Neural progenitor cell (in vitro differentiated cells): ENCODE data around the gene FAF1. TPM values are rescaled to one million over a fixed set of nuclear protein-coding genes. Genes with fewer than 3 reads are reported as not detected.

ENCODE experiments used
- DNase-seq: peaks from one replicate; pipeline ENCODE4 v3.0.0-alpha.2; 2016; ENCODE audit warnings: low spot score
- H2AFZ ChIP-seq: fragments of 200-600 bp; sonication (generic); replicated peaks from 2 replicates; pipeline ENCODE4 v1.6.1; 2016; ENCODE audit warnings: antibody characterized with exemption
- H3F3A ChIP-seq: fragments of 200-600 bp; sonication (generic); 2 replicates; pipeline ENCODE4 v1.6.1; 2016; ENCODE audit warnings: antibody characterized with exemption, low read depth
- H3K27ac ChIP-seq: fragments of 200-600 bp; sonication (generic); 2 replicates; pipeline ENCODE4 v1.5.1; 2016; ENCODE audit warnings: mild to moderate bottlenecking
- H3K27me3 ChIP-seq: fragments of 200-600 bp; sonication (generic); 2 replicates; pipeline ENCODE4 v1.6.1; 2016; ENCODE audit warnings: mild to moderate bottlenecking, moderate library complexity
- H3K36me3 ChIP-seq: fragments of 200-600 bp; sonication (generic); 2 replicates; pipeline ENCODE4 v1.5.1; 2016
- H3K4me1 ChIP-seq: fragments of 200-600 bp; sonication (generic); 2 replicates; pipeline ENCODE4 v1.6.1; 2016; ENCODE audit warnings: mixed run types
- H3K4me2 ChIP-seq: fragments of 200-600 bp; sonication (generic); 2 replicates; pipeline ENCODE4 v1.6.1; 2016
- H3K4me3 ChIP-seq: fragments of 200-600 bp; sonication (generic); 2 replicates; pipeline ENCODE4 v1.5.1; 2016
- H3K79me2 ChIP-seq: fragments of 200-600 bp; sonication (generic); 2 replicates; pipeline ENCODE4 v1.6.1; 2016; ENCODE audit warnings: low read depth
- H3K9ac ChIP-seq: fragments of 200-600 bp; sonication (generic); 2 replicates; pipeline ENCODE4 v1.6.1; 2016
- H3K9me3 ChIP-seq: fragments of 200-600 bp; sonication (generic); 2 replicates; pipeline ENCODE4 v1.5.1; 2016; ENCODE audit warnings: low read depth
- H4K20me1 ChIP-seq: fragments of 200-600 bp; sonication (generic); 2 replicates; pipeline ENCODE4 v1.6.1; 2016; ENCODE audit warnings: low read depth
- H3K27ac Mint-ChIP-seq: 3 replicates; pipeline ENCODE4 v1.8.0; 2021; ENCODE audit warnings: mixed read lengths
- H3K27me3 Mint-ChIP-seq: 2 replicates; pipeline ENCODE4 v1.8.0; 2022; ENCODE audit warnings: low read depth, mild to moderate bottlenecking, inconsistent platforms, moderate library complexity, mixed read lengths; ENCODE audit not compliant: insufficient read depth
- H3K36me3 Mint-ChIP-seq: 3 replicates; pipeline ENCODE4 v1.8.0; 2021; ENCODE audit warnings: mixed read lengths
- H3K4me1 Mint-ChIP-seq: 3 replicates; pipeline ENCODE4 v1.8.0; 2021; ENCODE audit warnings: mixed read lengths
- H3K4me3 Mint-ChIP-seq: 3 replicates; pipeline ENCODE4 v1.8.0; 2021; ENCODE audit warnings: mild to moderate bottlenecking, moderate library complexity, mixed read lengths
- H3K9me3 Mint-ChIP-seq: 3 replicates; pipeline ENCODE4 v1.8.0; 2020; ENCODE audit warnings: mixed read lengths
- EZH2 ChIP-seq: fragments of 200-600 bp; sonication (generic); IDR thresholded peaks from 2 replicates; pipeline ENCODE4 v1.6.1; 2017; ENCODE audit warnings: antibody characterized with exemption, mild to moderate bottlenecking, moderate library complexity
- EZH2phosphoT487 ChIP-seq: fragments of 200-600 bp; sonication (generic); IDR thresholded peaks from 2 replicates; pipeline ENCODE4 v1.6.1; 2017; ENCODE audit warnings: antibody characterized with exemption
- total RNA-seq: library from RNA; depleted of rRNA; stranded (reverse); fragments of >200 nt; gene quantifications from 2 replicates; pipeline ENCODE4 v1.2.3, GENCODE V29; 2015; ENCODE audit warnings: low replicate concordance
- TF ChIP-seq, protein P1 (sequence below): fragments of 200-600 bp; sonication (generic); IDR thresholded peaks from 2 replicates; pipeline ENCODE4 v1.5.1; 2017; ENCODE audit warnings: antibody characterized with exemption, mild to moderate bottlenecking

FAF1 gene
- total RNA-seq, 1 donor from 2014 or later, result 103 TPM

DNA sequence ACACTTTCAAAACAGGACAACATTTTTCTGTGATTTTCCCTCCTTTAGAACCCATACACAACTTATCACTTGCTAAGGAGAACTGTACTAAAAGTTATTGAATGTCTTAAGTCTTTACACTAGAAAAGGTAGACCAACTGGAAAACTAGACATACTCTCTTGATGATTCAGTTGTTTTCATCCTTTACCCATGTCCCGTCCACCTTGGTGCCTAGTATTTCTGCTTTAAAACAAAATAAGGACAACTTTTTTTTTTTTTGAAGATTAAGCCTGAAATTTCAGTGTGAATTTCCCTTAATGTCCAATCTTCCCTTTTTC, 14.5 kb upstream of the FAF1 start:
- peaks cover 78% of the 10 kb centered on the region for H3K27me3 Mint-ChIP-seq
- H3K79me2 ChIP-seq, result no peaks in the 10 kb centered on the region
- H3K4me3 ChIP-seq, result no peak overlapping the region
- H3K9ac ChIP-seq, result no peak overlapping the region
- H3F3A ChIP-seq, result peaks cover 70% of the 10 kb centered on the region
- no peak for TF ChIP-seq EZH2
- peaks cover 100% of the 10 kb centered on the region for H3K27me3 ChIP-seq
- no peak overlapping the region for H2AFZ ChIP-seq
- no peaks in the 10 kb centered on the region for H3K36me3 Mint-ChIP-seq
- no peak for DNase-seq
- H4K20me1 ChIP-seq, result peaks cover 93% of the 10 kb centered on the region
- no peak overlapping the region for H3K4me3 Mint-ChIP-seq
- peaks cover 16% of the 10 kb centered on the region for H3K4me1 ChIP-seq
- H3K36me3 ChIP-seq, result no peaks in the 10 kb centered on the region
- H3K27ac Mint-ChIP-seq, result no peak overlapping the region
- H3K9me3 ChIP-seq, result no peaks in the 10 kb centered on the region
- peaks cover 23% of the 10 kb centered on the region for H3K4me1 Mint-ChIP-seq
- H3K9me3 Mint-ChIP-seq, result peaks cover 2% of the 10 kb centered on the region
- H3K4me2 ChIP-seq, result no peak overlapping the region
- no peak overlapping the region for H3K27ac ChIP-seq

DNA sequence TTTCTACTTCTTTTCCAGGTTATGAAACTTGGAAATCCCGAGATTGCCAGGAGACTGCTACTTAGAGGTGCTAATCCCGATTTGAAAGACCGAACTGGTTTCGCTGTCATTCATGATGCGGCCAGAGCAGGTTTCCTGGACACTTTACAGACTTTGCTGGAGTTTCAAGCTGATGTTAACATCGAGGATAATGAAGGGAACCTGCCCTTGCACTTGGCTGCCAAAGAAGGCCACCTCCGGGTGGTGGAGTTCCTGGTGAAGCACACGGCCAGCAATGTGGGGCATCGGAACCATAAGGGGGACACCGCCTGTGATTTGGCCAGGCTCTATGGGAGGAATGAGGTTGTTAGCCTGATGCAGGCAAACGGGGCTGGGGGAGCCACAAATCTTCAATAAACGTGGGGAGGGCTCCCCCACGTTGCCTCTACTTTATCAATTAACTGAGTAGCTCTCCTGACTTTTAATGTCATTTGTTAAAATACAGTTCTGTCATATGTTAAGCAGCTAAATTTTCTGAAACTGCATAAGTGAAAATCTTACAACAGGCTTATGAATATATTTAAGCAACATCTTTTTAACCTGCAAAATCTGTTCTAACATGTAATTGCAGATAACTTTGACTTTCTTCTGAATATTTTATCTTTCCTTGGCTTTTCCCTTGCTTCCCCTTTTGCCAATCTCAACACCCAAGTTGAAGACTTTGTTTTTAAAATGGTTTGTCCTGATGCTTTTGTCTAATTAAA, 14.0 kb upstream of the FAF1 start:
- Histone ChIP-seq H3K4me1 (peaks cover 16% of the 10 kb centered on the region), H3K27me3 (peaks cover 100% of the 10 kb centered on the region), H4K20me1 (peaks cover 88% of the 10 kb centered on the region), H3K4me3 (no peak overlapping the region), H3K9ac (no peak overlapping the region), H3F3A (peaks cover 71% of the 10 kb centered on the region), H3K79me2 (no peaks in the 10 kb centered on the region), H3K27ac (no peak overlapping the region), H3K36me3 (no peaks in the 10 kb centered on the region), H3K9me3 (no peaks in the 10 kb centered on the region), H2AFZ (no peak overlapping the region), H3K4me2 (no peak overlapping the region)
- Mint-ChIP-seq H3K27me3 (peaks cover 77% of the 10 kb centered on the region), H3K9me3 (peaks cover 2% of the 10 kb centered on the region), H3K27ac (no peak overlapping the region), H3K4me3 (no peak overlapping the region), H3K36me3 (no peaks in the 10 kb centered on the region), H3K4me1 (peaks cover 23% of the 10 kb centered on the region)
- TF ChIP-seq EZH2, result no peak
- DNase-seq, result peak; percentile 60

DNA sequence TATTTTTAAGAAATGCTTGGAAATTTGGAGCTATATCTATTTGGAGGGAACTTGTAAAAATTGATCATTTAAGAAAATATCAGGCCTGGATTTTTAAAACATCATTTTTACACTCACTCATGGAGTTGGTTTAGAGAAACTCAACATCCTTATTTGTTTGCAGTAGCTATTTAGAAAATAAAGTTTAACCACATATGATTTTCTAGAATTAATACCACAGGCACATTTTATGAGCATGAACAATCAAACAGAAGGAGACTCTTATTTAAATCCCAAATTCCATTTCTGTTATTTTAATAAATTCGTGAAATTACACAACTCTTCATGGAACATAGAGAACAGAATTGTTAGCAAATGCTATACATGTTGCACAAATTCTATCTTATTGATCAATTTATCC, 13.2 kb upstream of the FAF1 start:
- Mint-ChIP-seq H3K27me3 (peaks cover 70% of the 10 kb centered on the region), H3K27ac (no peak overlapping the region), H3K4me1 (peaks cover 15% of the 10 kb centered on the region), H3K4me3 (no peak overlapping the region), H3K36me3 (no peaks in the 10 kb centered on the region), H3K9me3 (peaks cover 2% of the 10 kb centered on the region)
- H3K4me1 ChIP-seq, result peaks cover 11% of the 10 kb centered on the region
- H3K79me2 ChIP-seq, result no peaks in the 10 kb centered on the region
- no peak overlapping the region for H2AFZ ChIP-seq
- H3K9ac ChIP-seq, result no peak overlapping the region
- H3K27me3 ChIP-seq, result peaks cover 98% of the 10 kb centered on the region
- no peaks in the 10 kb centered on the region for H3K36me3 ChIP-seq
- no peak overlapping the region for H3K4me3 ChIP-seq
- TF ChIP-seq EZH2phosphoT487, result no peak
- TF ChIP-seq, protein P1, sequence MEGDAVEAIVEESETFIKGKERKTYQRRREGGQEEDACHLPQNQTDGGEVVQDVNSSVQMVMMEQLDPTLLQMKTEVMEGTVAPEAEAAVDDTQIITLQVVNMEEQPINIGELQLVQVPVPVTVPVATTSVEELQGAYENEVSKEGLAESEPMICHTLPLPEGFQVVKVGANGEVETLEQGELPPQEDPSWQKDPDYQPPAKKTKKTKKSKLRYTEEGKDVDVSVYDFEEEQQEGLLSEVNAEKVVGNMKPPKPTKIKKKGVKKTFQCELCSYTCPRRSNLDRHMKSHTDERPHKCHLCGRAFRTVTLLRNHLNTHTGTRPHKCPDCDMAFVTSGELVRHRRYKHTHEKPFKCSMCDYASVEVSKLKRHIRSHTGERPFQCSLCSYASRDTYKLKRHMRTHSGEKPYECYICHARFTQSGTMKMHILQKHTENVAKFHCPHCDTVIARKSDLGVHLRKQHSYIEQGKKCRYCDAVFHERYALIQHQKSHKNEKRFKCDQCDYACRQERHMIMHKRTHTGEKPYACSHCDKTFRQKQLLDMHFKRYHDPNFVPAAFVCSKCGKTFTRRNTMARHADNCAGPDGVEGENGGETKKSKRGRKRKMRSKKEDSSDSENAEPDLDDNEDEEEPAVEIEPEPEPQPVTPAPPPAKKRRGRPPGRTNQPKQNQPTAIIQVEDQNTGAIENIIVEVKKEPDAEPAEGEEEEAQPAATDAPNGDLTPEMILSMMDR, result no peak
- no peak for TF ChIP-seq EZH2
- H3K27ac ChIP-seq, result no peak overlapping the region
- no peak overlapping the region for H3K4me2 ChIP-seq
- no peaks in the 10 kb centered on the region for H3K9me3 ChIP-seq
- peaks cover 85% of the 10 kb centered on the region for H4K20me1 ChIP-seq
- peaks cover 71% of the 10 kb centered on the region for H3F3A ChIP-seq
- DNase-seq, result no peak

DNA sequence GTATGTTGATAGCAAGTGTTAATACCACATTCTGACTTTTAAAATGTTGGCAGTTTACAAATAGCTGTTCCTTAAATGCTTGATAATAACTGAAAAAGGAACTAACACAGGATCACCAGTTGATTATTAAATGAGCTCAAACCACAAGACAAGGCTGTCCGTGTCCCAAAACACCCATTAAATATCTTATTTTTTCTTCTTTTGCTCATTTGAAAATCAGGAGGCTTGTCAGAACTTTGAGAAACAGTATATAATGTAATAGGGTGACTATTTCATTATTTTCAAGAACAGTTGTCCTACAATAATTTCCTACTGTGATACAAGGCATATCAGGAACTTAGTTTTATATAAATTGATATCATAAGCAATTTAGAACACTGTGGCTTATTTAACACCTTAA, 12.7 kb upstream of the FAF1 start:
- no peak overlapping the region for H3K27ac ChIP-seq
- TF ChIP-seq EZH2phosphoT487, result no peak
- TF ChIP-seq EZH2, result no peak
- TF ChIP-seq, protein P1, result no peak
- H3K36me3 Mint-ChIP-seq, result no peaks in the 10 kb centered on the region
- H3F3A ChIP-seq, result peaks cover 76% of the 10 kb centered on the region
- peaks cover 69% of the 10 kb centered on the region for H3K27me3 Mint-ChIP-seq
- no peak overlapping the region for H3K27ac Mint-ChIP-seq
- peaks cover 14% of the 10 kb centered on the region for H3K4me1 Mint-ChIP-seq
- no peak overlapping the region for H3K9ac ChIP-seq
- DNase-seq, result no peak
- H3K79me2 ChIP-seq, result no peaks in the 10 kb centered on the region
- peaks cover 95% of the 10 kb centered on the region for H3K27me3 ChIP-seq
- H3K4me2 ChIP-seq, result no peak overlapping the region
- H3K4me3 Mint-ChIP-seq, result no peak overlapping the region
- H3K4me3 ChIP-seq, result no peak overlapping the region
- no peaks in the 10 kb centered on the region for H3K9me3 ChIP-seq
- H3K9me3 Mint-ChIP-seq, result peaks cover 2% of the 10 kb centered on the region
- H3K4me1 ChIP-seq, result peaks cover 9% of the 10 kb centered on the region
- H3K36me3 ChIP-seq, result no peaks in the 10 kb centered on the region
- peaks cover 85% of the 10 kb centered on the region for H4K20me1 ChIP-seq
- no peak overlapping the region for H2AFZ ChIP-seq
